ENCODE measurements around the gene USP36.

Gene USP36

GRCh38 chr17:78824240-78824639 lies 16.4 kb downstream of the USP36 start:
- H3K36me3 ChIP-seq (ENCODE audit: control insufficient read depth, insufficient read depth, low read length): peaks cover 49% of the 10 kb centered on the region
- TF ChIP-seq, protein P1, sequence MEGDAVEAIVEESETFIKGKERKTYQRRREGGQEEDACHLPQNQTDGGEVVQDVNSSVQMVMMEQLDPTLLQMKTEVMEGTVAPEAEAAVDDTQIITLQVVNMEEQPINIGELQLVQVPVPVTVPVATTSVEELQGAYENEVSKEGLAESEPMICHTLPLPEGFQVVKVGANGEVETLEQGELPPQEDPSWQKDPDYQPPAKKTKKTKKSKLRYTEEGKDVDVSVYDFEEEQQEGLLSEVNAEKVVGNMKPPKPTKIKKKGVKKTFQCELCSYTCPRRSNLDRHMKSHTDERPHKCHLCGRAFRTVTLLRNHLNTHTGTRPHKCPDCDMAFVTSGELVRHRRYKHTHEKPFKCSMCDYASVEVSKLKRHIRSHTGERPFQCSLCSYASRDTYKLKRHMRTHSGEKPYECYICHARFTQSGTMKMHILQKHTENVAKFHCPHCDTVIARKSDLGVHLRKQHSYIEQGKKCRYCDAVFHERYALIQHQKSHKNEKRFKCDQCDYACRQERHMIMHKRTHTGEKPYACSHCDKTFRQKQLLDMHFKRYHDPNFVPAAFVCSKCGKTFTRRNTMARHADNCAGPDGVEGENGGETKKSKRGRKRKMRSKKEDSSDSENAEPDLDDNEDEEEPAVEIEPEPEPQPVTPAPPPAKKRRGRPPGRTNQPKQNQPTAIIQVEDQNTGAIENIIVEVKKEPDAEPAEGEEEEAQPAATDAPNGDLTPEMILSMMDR (IDR thresholded peaks at IDR 0.05; ENCODE audit: insufficient read depth, low read length, poor library complexity, severe bottlenecking): no peak
- no peak for DNase-seq (ENCODE audit: extremely low read depth, insufficient read length)

GRCh38 chr17:78823282-78824046 lies 17.1 kb downstream of the USP36 start:
- Histone ChIP-seq H3K36me3 (ENCODE audit: control insufficient read depth, insufficient read depth, low read length) (peaks cover 48% of the 10 kb centered on the region), H3K27me3 (replicated peaks; ENCODE audit: control insufficient read depth, insufficient read depth, low read length) (no peaks in the 10 kb centered on the region), H3K4me3 (replicated peaks; ENCODE audit: low read depth, low read length) (no peak overlapping the region)
- TF ChIP-seq, protein P1 (IDR thresholded peaks at IDR 0.05; ENCODE audit: insufficient read depth, low read length, poor library complexity, severe bottlenecking): peak; percentile 18
- no peak for DNase-seq (ENCODE audit: extremely low read depth, insufficient read length)

More at GRCh38 chr17:78824240-78824639, 16.4 kb downstream of the USP36 start:
- Histone ChIP-seq H3K27me3 (replicated peaks; ENCODE audit: control insufficient read depth, insufficient read depth, low read length) (no peaks in the 10 kb centered on the region), H3K4me3 (replicated peaks; ENCODE audit: low read depth, low read length) (no peak overlapping the region)

DNA sequence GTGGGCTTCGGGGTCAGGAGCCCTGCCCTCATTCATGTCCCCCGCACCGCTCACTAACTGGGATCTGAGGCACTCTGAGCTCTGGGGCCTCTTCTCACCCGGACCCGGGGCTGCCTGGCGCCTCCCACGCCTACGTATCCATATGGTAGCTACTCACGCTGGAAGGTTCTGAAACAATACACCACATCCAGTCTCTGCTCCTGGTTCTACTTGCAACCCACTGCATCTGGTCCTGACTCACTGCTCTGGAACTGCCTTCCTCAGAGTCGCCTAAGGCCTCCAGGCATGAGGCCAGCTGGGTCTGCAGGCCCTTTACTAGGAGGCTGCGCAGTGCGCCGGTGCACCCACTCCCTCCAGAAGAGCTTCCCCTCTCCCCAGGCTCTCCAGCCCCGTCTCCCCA lies 18.1 kb downstream of the USP36 start:
- Histone ChIP-seq H3K27me3 (replicated peaks; ENCODE audit: control insufficient read depth, insufficient read depth, low read length) (no peaks in the 10 kb centered on the region), H3K36me3 (ENCODE audit: control insufficient read depth, insufficient read depth, low read length) (peaks cover 49% of the 10 kb centered on the region), H3K4me3 (replicated peaks; ENCODE audit: low read depth, low read length) (no peak overlapping the region)
- no peak for DNase-seq (ENCODE audit: extremely low read depth, insufficient read length)
- TF ChIP-seq, protein P1 (IDR thresholded peaks at IDR 0.05; ENCODE audit: insufficient read depth, low read length, poor library complexity, severe bottlenecking): no peak

GRCh38 chr17:78821961-78822360 lies 18.7 kb downstream of the USP36 start:
- no peak for DNase-seq (ENCODE audit: extremely low read depth, insufficient read length)
- TF ChIP-seq, protein P1 (IDR thresholded peaks at IDR 0.05; ENCODE audit: insufficient read depth, low read length, poor library complexity, severe bottlenecking): no peak
- H3K4me3 ChIP-seq (replicated peaks; ENCODE audit: low read depth, low read length): no peak overlapping the region
- peaks cover 52% of the 10 kb centered on the region for H3K36me3 ChIP-seq (ENCODE audit: control insufficient read depth, insufficient read depth, low read length)
- no peaks in the 10 kb centered on the region for H3K27me3 ChIP-seq (replicated peaks; ENCODE audit: control insufficient read depth, insufficient read depth, low read length)

- Histone ChIP-seq H3K27me3 (replicated peaks; ENCODE audit: control insufficient read depth, insufficient read depth, low read length) (no peaks in the 10 kb centered on the region), H3K4me3 (replicated peaks; ENCODE audit: low read depth, low read length) (no peak overlapping the region), H3K36me3 (ENCODE audit: control insufficient read depth, insufficient read depth, low read length) (peaks cover 51% of the 10 kb centered on the region)
- no peak for DNase-seq (ENCODE audit: extremely low read depth, insufficient read length)
- TF ChIP-seq, protein P1 (IDR thresholded peaks at IDR 0.05; ENCODE audit: insufficient read depth, low read length, poor library complexity, severe bottlenecking): no peak
Observed at GRCh38 chr17:78820841-78821240, 19.8 kb downstream of the USP36 start.

Data from GM06990 (cell line).